Pancreas (tissue), 10 donors: ENCODE measurements around the gene USPL1. TPM values are rescaled to one million over a fixed set of nuclear protein-coding genes. Genes with fewer than 3 reads are reported as not detected.
"Not testable (repeated sequence)": the region's sequence is repeated elsewhere in the genome, so short reads cannot be mapped to it uniquely, and the experiment has no call there.

Experiments
- ATAC-seq, 4 donors: fragments of 200-7000 bp; cut with Tn5 transposase; one replicate each; pipeline versions ENCODE4 v1.8.0 to v1.9.1; 2020; ENCODE audit warnings: mild to moderate bottlenecking in 4 of 4, moderate library complexity in 4 of 4
- DNase-seq, 6 donors: peaks; one replicate each; pipeline ENCODE4 v3.0.0-alpha.2; 2020
- FAIRE-seq: peaks from 2 replicates; lab custom pipeline; 2012; peaks lifted over from hg19 to GRCh38; lab: Jason Lieb, UNC
- H3K27ac ChIP-seq, 4 donors: fragments of 200-600 bp; sonication (generic); 1 replicate in 3 of 4; 2 replicates in 1 of 4; pipeline versions ENCODE4 v1.5.0 to v1.8.0; 2020
- H3K27me3 ChIP-seq, 4 donors: fragments of 200-600 bp; one replicate each; pipeline ENCODE4 v1.8.0; 2021
- H3K36me3 ChIP-seq, 3 donors: fragments of 200-600 bp; sonication (generic) in 1 of 3; one replicate each; pipeline versions ENCODE4 v1.5.0 to v1.8.0; 2020 to 2021
- H3K4me1 ChIP-seq, 3 donors: fragments of 200-600 bp; one replicate each; pipeline ENCODE4 v1.8.0; 2021
- H3K4me3 ChIP-seq, 4 donors: fragments of 200-600 bp; sonication (generic) in 2 of 4; one replicate each; pipeline versions ENCODE4 v1.5.0 to v1.8.0; 2020 to 2021
- H3K9me3 ChIP-seq, 4 donors: fragments of 200-600 bp; one replicate each; pipeline ENCODE4 v1.8.0; 2021
- CTCF ChIP-seq, 4 donors: fragments of 200-600 bp; sonication (generic) in 3 of 4; IDR thresholded peaks; one replicate each; pipeline versions ENCODE4 v1.5.0 to v1.8.0; 2021; ENCODE audit warnings: antibody characterized with exemption in 4 of 4
- WGBS, 2 donors: extraction: QIAGEN DNeasy Blood & Tissue Kit; methylation state at CpG; one replicate each; pipeline ENCODE4 v1.1.7; 2013; 5-methylcytosine and 5-hydroxymethylcytosine counted together
- intact Hi-C, 3 donors: fragments of 100-400 bp; cut with DNase I; formaldehyde crosslinking; loops; one replicate each; pipeline versions ENCODE4 v1.11.1 to v1.14.2; 2022
- polyA plus RNA-seq, 2 donors: library from polyadenylated mRNA; stranded (reverse); fragments of 200-250 nt; gene quantifications; one replicate each; pipeline ENCODE4 v1.2.3, GENCODE V29; 2013
- total RNA-seq, 6 donors: library from RNA; stranded (reverse); fragmentation: NEBNext Ultra II Directional in 4 of 6; extraction: Animal tissue kit (Norgen Biotek cat#: 25700) in 4 of 6; gene quantifications; one replicate each; pipeline versions ENCODE4 v1.2.1 to v1.2.4, GENCODE V29; 2021 to 2023
- donor health status: healthy with polysubstance abuse.
- donor health status: DM: no; HTN: no; CAD: no; lungs with moderate emphysema.
- donor health status: DM: no; HTN: no; CAD: no.
- donor health status: control.
- donor health status: control.
- donor health status: Bipolar disorder and iron deficiency.
- donor health status: DM: yes; HTN: yes; CAD: no.
- donor health status: DM: no; HTN: no; CAD: no.
- donor health status: DM: no; HTN: no; CAD: no.
- donor health status: DM: yes; HTN: yes; CAD: no.

The USPL1 gene
- total and polyA plus RNA-seq, 8 donors = 3.5 to 13.1 (median 7.8) TPM

GRCh38 chr13:30647420-30647819 lies 29.7 kb downstream of the USPL1 start:
- DNase-seq (no peak), FAIRE-seq (no peak), ATAC-seq (peak; percentile 60 to 86 (median 80))
- H3K27me3 ChIP-seq = no peaks in the 10 kb centered on the region
- H3K36me3 ChIP-seq = peaks cover 0 to 29% (median 12%) of the 10 kb centered on the region in 3 donors
- peaks cover 5 to 11% (median 8%) of the 10 kb centered on the region in 3 donors for H3K4me1 ChIP-seq
- 16 to 18% methylated on average over 3 of the region's 3 CpGs for WGBS, 2 donors
- H3K27ac ChIP-seq = peak overlapping the region in 1 of 4 donors; percentile 23
- TF ChIP-seq CTCF (IDR thresholded peaks at IDR 0.05) = no peak
- no peak overlapping the region for H3K4me3 ChIP-seq
- intact Hi-C loops = no loop called here
- H3K9me3 ChIP-seq = no peaks in the 10 kb centered on the region

DNA sequence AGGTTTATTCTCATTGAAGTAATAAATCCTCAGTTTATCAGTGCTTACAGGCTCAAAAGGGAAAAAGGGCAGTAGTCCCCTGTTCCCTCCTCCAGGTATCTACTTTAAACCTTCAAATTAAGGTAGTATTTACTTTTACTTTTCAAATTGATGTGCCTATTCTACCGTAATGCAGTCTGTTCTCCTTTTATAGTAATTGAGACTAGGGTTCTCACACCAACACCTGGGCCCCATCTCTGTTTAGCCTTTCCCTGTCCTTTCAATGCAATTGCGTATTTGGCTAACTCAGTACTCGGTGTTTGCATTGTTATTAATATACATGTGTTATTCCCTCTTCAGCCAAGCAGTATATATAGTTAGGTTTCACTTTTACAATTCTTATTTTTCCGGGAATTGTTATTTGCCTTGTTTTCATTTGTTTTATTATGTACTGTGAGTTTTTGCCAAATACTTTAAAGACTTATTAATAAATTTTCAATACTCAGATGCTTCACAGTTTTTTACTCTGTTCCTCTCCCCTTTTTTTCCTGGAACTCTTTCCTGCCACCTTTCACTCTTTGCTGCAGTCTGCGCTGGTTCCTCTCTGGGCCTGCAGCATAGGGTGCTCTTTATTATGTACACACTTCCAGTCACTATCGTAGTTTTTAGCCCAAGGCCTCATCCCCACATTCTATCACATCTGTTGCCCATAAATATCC lies 30.3 kb downstream of the USPL1 start:
- no peaks in the 10 kb centered on the region for H3K27me3 ChIP-seq
- H3K36me3 ChIP-seq = peaks cover 0 to 24% (median 6%) of the 10 kb centered on the region in 3 donors
- peak overlapping the region in 1 of 4 donors; percentile 23 for H3K27ac ChIP-seq
- no peaks in the 10 kb centered on the region for H3K9me3 ChIP-seq
- no peak overlapping the region for H3K4me3 ChIP-seq
- FAIRE-seq = no peak
- intact Hi-C loops = no loop called here
- peak; percentile 19 to 78 (median 60) for ATAC-seq
- WGBS, 2 donors = 42 to 49% methylated on average over 6 of the region's 6 CpGs
- peaks cover 5 to 11% (median 8%) of the 10 kb centered on the region in 3 donors for H3K4me1 ChIP-seq
- DNase-seq = no peak
- TF ChIP-seq CTCF (IDR thresholded peaks at IDR 0.05) = no peak

DNA sequence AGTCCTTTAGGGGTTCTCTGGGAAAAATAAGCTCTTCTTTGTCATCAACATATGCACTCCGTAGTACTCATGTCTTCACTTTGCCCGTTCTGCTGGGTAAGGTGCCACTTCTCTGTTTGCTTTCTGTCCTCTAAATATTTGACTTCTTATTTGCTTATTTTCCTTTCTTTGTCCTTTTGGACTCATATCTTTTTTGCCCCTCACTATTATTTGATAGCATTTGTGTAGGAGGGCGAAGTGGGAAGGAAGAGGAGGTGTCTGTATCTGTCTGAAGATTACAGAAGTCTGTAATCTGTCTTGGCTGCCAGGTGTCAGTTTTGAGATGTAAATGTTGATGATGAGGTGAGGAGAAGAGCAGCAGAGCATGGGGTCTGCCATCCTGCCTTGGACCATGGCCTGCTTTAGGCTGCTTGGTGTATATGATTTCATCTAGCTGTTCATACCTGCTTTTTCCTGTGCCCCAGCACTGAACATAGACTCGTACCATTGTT lies 30.8 kb downstream of the USPL1 start:
- TF ChIP-seq CTCF (IDR thresholded peaks at IDR 0.05) = no peak
- Histone ChIP-seq H3K4me1 (peaks cover 5 to 11% (median 8%) of the 10 kb centered on the region in 3 donors), H3K9me3 (no peaks in the 10 kb centered on the region), H3K27me3 (no peaks in the 10 kb centered on the region), H3K27ac (peak overlapping the region in 1 of 4 donors; percentile 23), H3K4me3 (no peak overlapping the region), H3K36me3 (peaks cover 0 to 23% (median 2%) of the 10 kb centered on the region in 3 donors)
- FAIRE-seq (no peak), ATAC-seq (peak in 3 of 4 donors; percentile 20 to 36 (median 34)), DNase-seq (no peak)
- 46 to 54% methylated on average over 4 of the region's 4 CpGs for WGBS, 2 donors
- intact Hi-C loops = no loop called here

DNA sequence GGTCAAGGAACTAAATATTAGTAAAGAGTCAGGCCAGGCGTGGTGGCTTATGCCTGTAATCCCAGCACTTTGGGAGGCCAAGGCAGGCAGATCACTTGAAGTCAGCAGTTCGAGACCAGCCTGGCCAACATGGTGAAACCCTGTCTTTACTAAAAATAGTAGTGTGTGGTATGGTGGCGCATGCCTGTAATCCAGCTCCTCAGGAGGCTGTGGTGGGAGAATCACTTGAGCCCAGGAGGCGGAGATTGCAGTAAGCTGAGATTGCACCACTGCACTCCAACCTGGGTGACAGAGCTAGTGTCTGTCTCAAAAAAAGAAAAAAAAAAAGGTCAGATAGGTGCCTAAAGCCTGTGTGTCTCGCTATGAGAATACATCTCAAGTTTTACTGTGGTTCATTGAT lies 33.9 kb downstream of the USPL1 start:
- ATAC-seq, H3K27ac ChIP-seq, H3K27me3 ChIP-seq, H3K4me3 ChIP-seq, H3K9me3 ChIP-seq, DNase-seq, FAIRE-seq, intact Hi-C loops: not testable (repeated sequence)
- Histone ChIP-seq H3K36me3 (peaks cover 0 to 27% (median 0%) of the 10 kb centered on the region in 3 donors), H3K4me1 (peaks cover 5 to 11% (median 8%) of the 10 kb centered on the region in 3 donors)
- WGBS, 2 donors = 94 to 95% methylated on average over 5 of the region's 5 CpGs

- Histone ChIP-seq H3K36me3 (peaks cover 0 to 40% (median 11%) of the 10 kb centered on the region in 3 donors), H3K4me1 (peaks cover 1 to 8% (median 3%) of the 10 kb centered on the region in 3 donors), H3K4me3 (no peak overlapping the region), H3K27ac (no peak overlapping the region), H3K27me3 (no peaks in the 10 kb centered on the region), H3K9me3 (no peaks in the 10 kb centered on the region)
- intact Hi-C loops = no loop called here
- ATAC-seq = no peak
- TF ChIP-seq CTCF (IDR thresholded peaks at IDR 0.05) = no peak
- no peak for DNase-seq
- WGBS, 2 donors = 64 to 69% methylated on average over 1 of the region's 1 CpG
- FAIRE-seq = no peak
These were observed 35.1 kb downstream of the USPL1 start for GRCh38 chr13:30652746-30653386.
